Dermis microvascular lymphatic vessel endothelial cell (primary cell): ENCODE results near the gene SLC17A1. TPM values are rescaled to one million over a fixed set of nuclear protein-coding genes. Genes with fewer than 3 reads are reported as not detected.
"Not testable (repeated sequence)": the region's sequence is repeated elsewhere in the genome, so short reads cannot be mapped to it uniquely, and the experiment has no call there.

Experiments
- DNase-seq, 2 donors: peaks; one replicate each; pipeline versions ENCODE4 v3.0.0 to v3.0.0-alpha.2; 2010; ENCODE audit warnings: low read depth in 2 of 2
- total RNA-seq: library from RNA; depleted of rRNA; stranded (reverse); fragments of >200 nt; gene quantifications from 2 replicates; pipeline ENCODE4 v1.2.1, GENCODE V29; 2014

SLC17A1 gene
- total RNA-seq, 1 donor from 2014 or later: not detected

DNA sequence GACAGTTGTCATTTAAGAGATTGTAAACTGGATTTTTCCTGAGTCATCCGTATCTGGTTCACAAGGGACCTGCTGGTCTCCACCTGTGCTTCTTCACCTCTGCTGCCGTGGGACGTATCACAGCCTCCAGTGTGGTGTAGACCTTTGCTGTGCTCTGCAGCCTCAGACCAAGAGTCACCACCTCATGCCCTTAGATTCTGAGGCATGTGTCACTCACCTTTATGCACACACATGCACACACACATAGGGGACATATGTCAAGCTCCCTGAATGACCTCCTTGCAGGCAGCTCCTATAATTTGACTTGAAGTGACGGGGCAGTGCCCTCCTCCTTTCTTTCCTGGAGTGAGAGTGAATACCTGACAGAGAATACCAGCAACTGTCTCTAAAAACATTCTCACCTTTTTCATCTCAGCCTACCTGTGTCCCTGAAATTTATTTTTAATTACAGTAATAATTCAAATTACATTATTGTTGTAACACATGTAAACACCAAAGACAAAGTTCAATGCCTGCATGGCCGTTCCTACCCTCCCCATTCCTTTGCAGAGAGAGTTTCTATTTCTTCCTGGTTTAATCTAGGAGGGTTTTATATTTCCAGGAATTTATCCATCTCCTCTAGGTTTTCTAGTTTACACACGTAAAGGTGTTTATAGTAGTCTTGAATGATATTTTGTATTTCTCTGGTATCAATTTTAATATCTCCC, 73.8 kb downstream of the SLC17A1 start:
- no peak for DNase-seq

DNA sequence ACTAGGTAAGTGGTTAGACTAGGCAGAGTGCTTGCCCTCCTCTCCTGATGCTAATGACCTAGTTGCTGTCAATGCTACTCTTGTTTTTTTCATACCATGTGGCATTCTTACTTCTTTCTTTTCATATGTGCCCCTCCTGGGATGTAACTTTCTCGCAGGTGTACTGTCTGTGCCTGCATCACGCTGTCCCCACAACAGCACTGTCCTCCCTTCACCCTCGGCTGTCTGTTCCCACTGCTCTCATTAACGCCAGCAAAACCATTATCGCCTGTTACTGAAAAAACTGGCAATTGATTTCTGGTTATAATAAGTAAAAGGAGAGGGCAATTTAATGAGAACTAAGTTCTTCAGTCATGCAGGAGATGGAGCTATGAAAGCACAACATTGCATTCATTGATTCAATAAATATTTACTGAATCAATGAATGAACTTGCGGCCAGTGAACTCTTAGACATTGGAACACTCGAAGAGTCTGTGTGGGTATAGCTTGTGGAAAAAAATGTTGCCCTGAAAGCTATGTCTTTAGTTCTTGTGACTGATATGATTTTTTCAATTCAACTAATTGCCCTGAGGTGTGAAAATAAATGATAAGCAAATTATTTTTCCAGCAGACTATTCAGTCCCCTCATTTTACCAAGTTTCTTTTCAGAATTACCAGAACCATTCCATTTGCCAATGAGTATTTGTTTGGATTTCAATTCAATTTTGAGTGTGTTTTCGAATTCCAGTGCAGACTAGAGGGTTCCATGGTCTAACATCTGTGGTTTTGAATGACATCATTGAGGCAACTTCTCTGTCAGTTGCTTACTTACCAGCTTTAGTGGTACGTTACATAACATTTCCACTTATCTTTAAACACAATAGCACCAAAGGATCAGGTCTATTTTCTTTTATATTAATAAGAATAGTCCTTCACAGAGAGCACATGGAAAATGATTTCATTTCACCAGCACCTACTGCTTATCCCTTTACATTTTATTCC, 75.2 kb downstream of the SLC17A1 start:
- no peak for DNase-seq

DNA sequence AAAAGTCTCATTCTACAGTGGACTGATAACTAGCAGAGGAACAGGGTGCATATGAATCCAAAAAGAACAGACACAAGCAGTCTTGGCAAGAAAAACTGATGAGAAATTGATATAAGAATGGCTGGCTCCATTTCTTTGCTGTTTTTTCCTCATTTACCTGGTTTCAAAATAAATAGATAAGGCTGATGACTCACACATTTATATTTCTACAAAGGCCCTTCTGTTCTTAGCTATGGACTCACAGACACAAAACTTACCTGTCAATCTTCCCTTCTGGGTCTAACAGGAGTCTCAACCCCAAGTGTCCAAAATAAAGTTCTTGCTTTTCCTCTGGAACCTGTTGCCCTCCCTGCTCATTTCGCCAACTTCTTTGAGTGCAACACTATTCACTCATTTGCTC, 76.4 kb downstream of the SLC17A1 start:
- no peak for DNase-seq

DNA sequence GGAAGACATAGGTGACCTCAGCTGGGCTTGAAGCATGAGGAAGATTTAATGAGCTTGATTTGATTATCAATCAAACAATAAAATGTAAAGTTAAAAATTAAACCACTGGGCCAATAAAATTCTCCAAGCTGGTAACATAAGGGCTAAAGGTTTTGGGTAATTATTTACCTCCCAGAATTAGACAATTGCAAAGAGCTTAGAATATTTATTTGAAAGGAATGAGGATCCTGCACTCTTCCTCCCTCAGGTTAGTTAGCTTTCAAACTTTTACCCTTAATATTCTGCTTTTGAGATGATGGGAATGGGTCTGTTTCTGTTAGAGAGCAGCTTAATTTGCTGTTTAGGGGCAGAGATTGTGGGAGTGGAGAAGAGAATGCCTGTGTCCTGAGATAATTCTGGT, 77.3 kb downstream of the SLC17A1 start, which contains the start of gene SLC17A4:
SLC17A4 (plus strand) TSS at position 208 of the 400 bp plus-strand sequence. CDS start 7,221 bp downstream, outside the sequence.
- DNase-seq: no peak

DNA sequence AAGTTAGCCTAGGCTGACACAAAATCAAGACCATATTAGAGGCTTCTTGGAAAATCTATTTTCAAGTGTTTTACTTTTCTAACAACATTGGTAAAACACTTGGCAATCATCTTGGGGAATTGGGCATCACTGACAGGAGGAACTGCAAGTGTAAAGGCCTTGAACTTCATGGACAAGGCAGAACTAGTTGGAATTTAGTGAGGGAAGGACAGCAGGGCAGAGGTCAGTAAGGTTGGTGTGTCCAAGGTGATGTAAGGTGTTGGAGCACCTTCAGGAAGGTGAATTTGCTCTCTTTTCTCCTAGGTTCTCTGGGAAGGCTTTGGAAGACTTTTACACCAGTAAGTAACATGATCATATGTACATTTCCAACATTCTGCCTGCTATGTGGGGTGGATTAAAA, 78.8 kb downstream of the SLC17A1 start:
- no peak for DNase-seq

DNA sequence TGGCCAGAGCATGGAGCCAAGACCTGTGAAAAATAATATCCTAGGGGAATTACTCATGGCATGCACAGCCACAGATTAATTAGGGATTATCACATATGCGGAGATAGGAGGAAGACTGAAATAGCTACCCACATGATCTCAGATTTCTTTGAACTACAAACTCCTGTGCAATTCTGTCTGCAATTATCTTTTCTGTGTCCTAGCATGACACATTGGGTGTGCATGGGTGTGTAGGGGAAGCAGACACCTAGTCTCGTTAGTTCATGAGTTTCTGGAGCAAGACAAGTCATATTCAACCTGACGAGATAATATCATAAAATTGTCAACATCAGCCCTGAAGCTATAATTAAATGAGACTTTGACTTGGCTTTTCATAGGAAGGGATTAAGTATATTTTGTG, 80.9 kb downstream of the SLC17A1 start:
- DNase-seq: no peak

DNA sequence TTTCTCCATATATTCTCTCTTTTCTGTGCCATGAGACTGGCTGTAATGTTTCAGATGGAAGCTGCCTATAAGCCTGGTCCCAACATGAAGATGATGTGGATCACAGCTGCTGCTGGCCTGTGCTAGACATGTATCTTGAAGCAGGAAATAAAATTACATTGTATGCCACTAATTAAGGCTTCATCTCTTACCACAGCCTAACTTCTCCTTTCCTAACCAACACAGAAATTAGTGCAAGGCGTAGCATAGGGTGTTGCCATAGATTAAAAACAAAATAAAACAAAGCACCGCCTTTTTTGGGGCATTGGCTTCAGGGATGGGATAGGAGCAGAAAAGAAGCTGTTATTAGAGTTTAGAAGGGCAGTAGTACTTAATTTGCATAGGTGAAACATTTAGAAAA, 82.0 kb downstream of the SLC17A1 start:
- no peak for DNase-seq

DNA sequence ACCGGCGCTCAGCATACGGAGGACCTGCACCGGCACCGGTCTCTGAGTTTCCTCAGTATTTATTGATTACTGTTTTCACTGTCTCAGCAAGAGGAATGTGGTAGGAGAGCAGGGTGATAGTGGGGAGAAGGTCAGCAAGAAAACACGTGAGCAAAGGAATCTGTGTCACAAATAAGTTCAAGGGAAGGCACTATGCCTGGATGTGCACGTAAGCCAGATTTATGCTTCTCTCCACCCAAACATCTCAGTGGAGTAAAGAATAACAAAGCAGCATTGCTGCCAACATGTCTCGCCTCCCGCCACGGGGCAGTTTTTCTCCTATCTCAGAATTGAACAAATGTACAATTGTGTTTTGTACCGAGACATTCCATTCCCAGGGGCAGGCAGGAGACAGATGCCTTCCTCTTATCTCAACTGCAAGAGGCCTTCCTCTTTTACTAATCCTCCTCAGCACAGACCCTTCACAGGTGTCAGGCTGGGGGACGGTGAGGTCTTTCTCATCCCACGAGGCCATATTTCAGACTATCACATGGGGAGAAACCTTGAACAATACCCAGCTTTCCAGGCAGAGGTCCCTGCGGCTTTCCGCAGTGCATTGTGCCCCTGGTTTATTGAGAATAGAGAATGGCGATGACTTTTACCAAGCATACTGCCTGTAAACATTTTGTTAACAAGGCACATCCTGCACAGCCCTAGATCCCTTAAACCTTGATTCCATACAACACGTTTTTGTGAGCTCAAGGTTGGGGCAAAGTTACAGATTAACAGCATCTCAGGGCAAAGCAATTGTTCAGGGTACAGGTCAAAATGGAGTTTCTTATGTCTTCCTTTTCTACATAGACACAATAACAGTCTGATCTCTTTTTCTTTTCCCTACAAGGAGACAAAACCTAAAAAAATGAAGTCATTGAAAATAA, 83.0 kb downstream of the SLC17A1 start:
- not testable (repeated sequence) for DNase-seq

DNA sequence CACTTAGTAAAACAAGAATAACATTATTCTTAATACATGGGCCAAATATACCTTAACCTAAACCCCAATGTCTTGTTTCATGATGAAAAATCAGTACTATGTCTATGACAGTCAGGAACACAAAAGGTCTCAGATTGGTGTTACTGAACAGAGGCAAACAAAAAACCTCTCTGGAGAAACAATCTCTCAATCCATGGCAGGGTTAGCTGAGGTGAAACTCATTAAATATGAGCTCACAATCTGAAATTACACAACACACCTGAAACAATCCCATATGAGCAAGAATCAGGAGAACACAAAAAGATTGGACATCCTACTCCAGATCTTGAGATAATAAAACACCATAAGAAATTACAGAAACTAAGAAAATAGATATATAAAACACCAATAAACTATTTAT, 83.8 kb downstream of the SLC17A1 start:
- DNase-seq: no peak

DNA sequence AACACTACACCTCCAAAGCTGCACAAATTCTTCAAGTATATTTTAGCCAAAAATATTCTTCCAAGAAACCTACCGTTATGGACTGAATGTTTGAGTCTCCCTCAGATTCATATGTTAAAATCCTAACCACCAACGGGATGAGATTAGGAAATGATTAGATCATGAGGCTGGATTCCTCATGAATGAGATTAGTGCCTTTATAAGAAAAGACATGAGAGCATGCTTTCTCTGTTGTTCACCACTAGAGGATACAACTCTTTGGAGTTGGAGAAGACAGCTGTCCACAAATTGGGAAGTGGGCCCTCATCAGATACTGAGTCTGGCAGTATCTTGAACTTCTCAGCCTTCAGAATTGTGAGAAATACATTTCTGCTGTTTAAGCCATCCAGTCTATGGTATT, 84.4 kb downstream of the SLC17A1 start:
- no peak for DNase-seq

DNA sequence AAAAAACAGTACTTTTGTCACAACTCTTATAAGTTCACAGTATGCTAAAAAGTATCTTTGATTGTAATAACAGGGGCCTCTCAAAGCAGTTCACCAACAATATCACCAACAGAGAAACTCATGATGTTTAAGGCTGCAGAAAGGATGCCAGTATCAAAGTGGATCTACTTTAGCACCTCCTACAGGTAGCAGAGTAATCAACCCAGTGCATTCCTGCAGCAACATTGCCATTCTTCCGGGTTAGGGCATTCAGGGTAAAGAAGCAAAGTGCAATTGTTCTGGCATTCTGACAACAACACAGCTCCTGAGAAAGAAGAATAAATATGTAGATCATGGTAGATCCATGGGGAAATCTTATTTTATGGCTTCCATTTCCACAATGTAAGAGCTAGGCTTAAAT, 84.9 kb downstream of the SLC17A1 start:
- no peak for DNase-seq

DNA sequence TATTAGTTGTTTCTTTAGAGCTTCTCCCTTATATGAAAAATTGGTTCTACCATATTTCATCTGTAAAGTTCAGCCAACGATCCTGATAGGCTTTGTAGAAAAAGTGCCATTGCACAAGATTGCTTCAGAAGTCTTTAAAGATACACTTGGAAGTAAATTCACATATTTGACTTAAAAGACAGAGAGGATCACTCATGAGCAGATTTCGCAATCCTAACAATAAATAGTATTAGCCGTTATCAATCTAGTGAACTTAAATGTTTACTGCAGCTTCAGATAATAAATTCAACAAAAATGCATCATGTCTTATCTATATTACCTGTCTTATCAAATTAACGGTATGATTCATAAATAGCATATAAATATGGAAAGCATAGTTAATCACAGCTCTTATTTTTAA, 86.0 kb downstream of the SLC17A1 start:
- no peak for DNase-seq

DNA sequence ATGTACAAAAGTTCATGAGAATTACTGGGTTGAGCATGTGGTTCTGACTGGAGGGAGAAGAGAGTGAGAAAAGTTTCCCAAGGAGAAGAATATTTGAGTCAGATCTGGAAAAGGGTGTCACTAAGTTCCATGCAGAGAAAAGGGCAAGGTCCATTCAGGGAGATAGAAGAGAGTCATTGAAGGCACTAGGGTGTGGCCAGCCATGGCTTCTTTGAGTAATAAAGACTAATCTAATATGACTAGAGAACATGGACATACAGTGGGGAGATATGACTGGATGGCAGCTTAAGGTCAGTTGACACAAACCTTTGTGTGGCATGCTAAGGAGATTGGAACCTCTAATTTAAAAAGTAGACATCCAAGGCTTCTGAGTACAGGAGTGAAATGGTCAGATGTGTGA, 88.0 kb downstream of the SLC17A1 start:
- DNase-seq: no peak

DNA sequence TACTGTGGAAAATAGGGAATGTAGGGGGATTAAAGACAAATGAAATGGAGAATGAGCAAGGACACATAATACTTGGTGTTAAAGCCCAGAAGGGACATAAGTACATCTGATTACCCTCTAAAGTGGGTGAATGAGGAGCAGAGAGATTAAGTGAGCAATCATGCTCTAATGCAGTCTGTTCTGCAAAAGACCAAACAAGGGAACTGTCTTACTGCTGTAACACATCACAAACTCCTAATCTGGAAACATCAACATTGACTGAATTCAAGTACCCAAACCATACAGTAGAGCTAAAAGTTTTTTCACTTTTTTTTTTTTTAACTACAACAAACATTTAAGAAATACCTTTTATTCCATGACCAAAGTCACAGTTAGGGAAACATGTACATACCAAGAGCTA, 96.6 kb downstream of the SLC17A1 start:
- no peak for DNase-seq

Other genes starting within 250 kb of the SLC17A1 start
- under 0.01 TPM in 1 of 2 replicates, not detected in the other for gene SCGN, start 179.8 kb downstream of the SLC17A1 start, total RNA-seq
- gene SLC17A4, start 77.3 kb downstream of the SLC17A1 start, total RNA-seq: not detected in 2 replicates
- not detected in 2 replicates for gene SLC17A3, start 42.2 kb upstream of the SLC17A1 start, total RNA-seq
- not detected in 2 replicates for gene SLC17A2, start 98.6 kb upstream of the SLC17A1 start, total RNA-seq
- gene TRIM38, start 130.8 kb upstream of the SLC17A1 start, total RNA-seq: 4.7 and 6.3 TPM in 2 replicates